ENCODE data around the gene TSC22D4.
"Not testable (repeated sequence)": the region's sequence is repeated elsewhere in the genome, so short reads cannot be mapped to it uniquely, and the experiment has no call there.

Gene TSC22D4

GRCh38 chr7:100464791-100465190 lies 14.2 kb downstream of the TSC22D4 start:
- CTCF ChIA-PET: interaction anchor here (1.4 to 2.6 kb wide), 3 partner anchors 9 to 99 kb away, joined by 8 to 13 read pairs (median 10); no protein-coding TSS in a partner anchor
- no peak for TF ChIP-seq HDGF (IDR thresholded peaks at IDR 0.05; ENCODE audit: borderline replicate concordance)
- no peak for TF ChIP-seq TARDBP (IDR thresholded peaks at IDR 0.05)
- POLR2A ChIA-PET: interaction anchor here (1.4 kb wide), 1 partner anchor 14 kb away, joined by 4 read pairs; the partner anchor contains the start of gene TSC22D4
- no peak for DNase-seq (ENCODE audit: extremely low spot score)

GRCh38 chr7:100464210-100464660 lies 14.8 kb downstream of the TSC22D4 start, which contains the start of gene SPACDR:
SPACDR (minus strand) TSS chr7:100464260; CDS start chr7:100464025, 235 bp downstream.
- no peak for DNase-seq (ENCODE audit: extremely low spot score)
- CTCF ChIA-PET: interaction anchor here (1.2 kb wide), 1 partner anchor 124 kb away, joined by 4 read pairs; no protein-coding TSS in a partner anchor
- TF ChIP-seq L3MBTL2 (conservative IDR thresholded peaks at IDR 0.05): no peak
- no peak for TF ChIP-seq CTBP1 (IDR thresholded peaks at IDR 0.05; ENCODE audit: borderline replicate concordance)
- no peak for TF ChIP-seq HDGF (IDR thresholded peaks at IDR 0.05; ENCODE audit: borderline replicate concordance)
- no peak for TF ChIP-seq BHLHE40 (IDR thresholded peaks at IDR 0.05; ENCODE audit: borderline replicate concordance)
- no peak for TF ChIP-seq PKNOX1 (IDR thresholded peaks at IDR 0.05)
- no peak for TF ChIP-seq LEF1 (IDR thresholded peaks at IDR 0.05; ENCODE audit: borderline replicate concordance)
- no peak for TF ChIP-seq TARDBP (IDR thresholded peaks at IDR 0.05)
- no peak for TF ChIP-seq FOXM1 (IDR thresholded peaks at IDR 0.05; ENCODE audit: borderline replicate concordance)
- TF ChIP-seq ZNF384 (IDR thresholded peaks at IDR 0.05): no peak
- no peak for TF ChIP-seq SP1 (IDR thresholded peaks at IDR 0.05)
- no peak for TF ChIP-seq FOXA1 (IDR thresholded peaks at IDR 0.05)
- no peak for TF ChIP-seq FOXK2 (IDR thresholded peaks at IDR 0.05)
- POLR2A ChIA-PET: interaction anchor here (1.4 kb wide), 1 partner anchor 14 kb away, joined by 4 read pairs; no protein-coding TSS in a partner anchor

GRCh38 chr7:100457033-100457432 lies 22.0 kb downstream of the TSC22D4 start:
- no peak for DNase-seq (ENCODE audit: extremely low spot score)
- ChIA-PET CTCF (interaction anchor here (2.3 kb wide), 1 partner anchor 9 kb away, joined by 13 read pairs; no protein-coding TSS in a partner anchor), POLR2A (no interaction called here)
- TF ChIP-seq ELF4 (IDR thresholded peaks at IDR 0.05) (no peak), CTBP1 (IDR thresholded peaks at IDR 0.05; ENCODE audit: borderline replicate concordance) (no peak), SUZ12 (IDR thresholded peaks at IDR 0.05) (no peak), L3MBTL2 (conservative IDR thresholded peaks at IDR 0.05) (no peak), BHLHE40 (IDR thresholded peaks at IDR 0.05; ENCODE audit: borderline replicate concordance) (no peak), LEF1 (IDR thresholded peaks at IDR 0.05; ENCODE audit: borderline replicate concordance) (no peak), PKNOX1 (IDR thresholded peaks at IDR 0.05) (no peak), FOXA1 (IDR thresholded peaks at IDR 0.05) (no peak), FOXM1 (IDR thresholded peaks at IDR 0.05; ENCODE audit: borderline replicate concordance) (no peak), SP1 (IDR thresholded peaks at IDR 0.05) (no peak), ARNT (IDR thresholded peaks at IDR 0.05) (no peak), NFRKB (IDR thresholded peaks at IDR 0.05) (no peak), HDGF (IDR thresholded peaks at IDR 0.05; ENCODE audit: borderline replicate concordance) (no peak), ZNF384 (IDR thresholded peaks at IDR 0.05) (no peak), FOXK2 (IDR thresholded peaks at IDR 0.05) (no peak), TARDBP (IDR thresholded peaks at IDR 0.05) (no peak)

GRCh38 chr7:100456562-100456961 lies 22.5 kb downstream of the TSC22D4 start:
- ChIA-PET POLR2A (interaction anchor here (2.6 kb wide), 1 partner anchor 27 kb away, joined by 10 read pairs; the partner anchor contains the start of genes MEPCE and ZCWPW1), CTCF (interaction anchor here (2.3 kb wide), 1 partner anchor 9 kb away, joined by 13 read pairs; no protein-coding TSS in a partner anchor)
- TF ChIP-seq FOXA1 (IDR thresholded peaks at IDR 0.05) (no peak), HDGF (IDR thresholded peaks at IDR 0.05; ENCODE audit: borderline replicate concordance) (no peak), FOXM1 (IDR thresholded peaks at IDR 0.05; ENCODE audit: borderline replicate concordance) (no peak), ELF4 (IDR thresholded peaks at IDR 0.05) (no peak), BHLHE40 (IDR thresholded peaks at IDR 0.05; ENCODE audit: borderline replicate concordance) (no peak), TARDBP (IDR thresholded peaks at IDR 0.05) (no peak), CTBP1 (IDR thresholded peaks at IDR 0.05; ENCODE audit: borderline replicate concordance) (no peak), FOXK2 (IDR thresholded peaks at IDR 0.05) (no peak), LEF1 (IDR thresholded peaks at IDR 0.05; ENCODE audit: borderline replicate concordance) (no peak), NFRKB (IDR thresholded peaks at IDR 0.05) (no peak), ARNT (IDR thresholded peaks at IDR 0.05) (no peak), PKNOX1 (IDR thresholded peaks at IDR 0.05) (no peak)
- no peak for DNase-seq (ENCODE audit: extremely low spot score)

- no peak for TF ChIP-seq PKNOX1 (IDR thresholded peaks at IDR 0.05)
- TF ChIP-seq CTBP1 (IDR thresholded peaks at IDR 0.05; ENCODE audit: borderline replicate concordance): no peak
- no peak for TF ChIP-seq FOXA1 (IDR thresholded peaks at IDR 0.05)
- TF ChIP-seq ZNF384 (IDR thresholded peaks at IDR 0.05): no peak
- no peak for TF ChIP-seq L3MBTL2 (conservative IDR thresholded peaks at IDR 0.05)
- TF ChIP-seq SUZ12 (IDR thresholded peaks at IDR 0.05): no peak
- no peak for TF ChIP-seq SP1 (IDR thresholded peaks at IDR 0.05)
- TF ChIP-seq ELF4 (IDR thresholded peaks at IDR 0.05): no peak
- TF ChIP-seq FOXK2 (IDR thresholded peaks at IDR 0.05): no peak
- TF ChIP-seq TARDBP (IDR thresholded peaks at IDR 0.05): no peak
- TF ChIP-seq HDGF (IDR thresholded peaks at IDR 0.05; ENCODE audit: borderline replicate concordance): no peak
- TF ChIP-seq ARNT (IDR thresholded peaks at IDR 0.05): no peak
- no peak for TF ChIP-seq BHLHE40 (IDR thresholded peaks at IDR 0.05; ENCODE audit: borderline replicate concordance)
- no peak for TF ChIP-seq LEF1 (IDR thresholded peaks at IDR 0.05; ENCODE audit: borderline replicate concordance)
Measured at GRCh38 chr7:100455206-100455605, 23.8 kb downstream of the TSC22D4 start.

GRCh38 chr7:100453854-100454253 lies 25.2 kb downstream of the TSC22D4 start:
- POLR2A ChIA-PET: interaction anchor here (0.9 to 1.5 kb wide), 3 partner anchors 17 to 24 kb away, joined by 3 to 8 read pairs (median 4); partner anchors contain the start of gene PPP1R35

More at GRCh38 chr7:100455206-100455605, 23.8 kb downstream of the TSC22D4 start:
- CTCF ChIA-PET: interaction anchor here (0.7 to 2.3 kb wide), 5 partner anchors 11 to 704 kb away, joined by 3 to 13 read pairs (median 4); no protein-coding TSS in a partner anchor
- POLR2A ChIA-PET: interaction anchor here (0.9 to 2.6 kb wide), 4 partner anchors 9 to 251 kb away, joined by 3 to 10 read pairs (median 3); partner anchors contain the start of genes FBXO24, LRCH4, MEPCE and POP7
- DNase-seq (ENCODE audit: extremely low spot score): no peak

More at GRCh38 chr7:100453854-100454253, 25.2 kb downstream of the TSC22D4 start:
- CTCF ChIA-PET: interaction anchor here (0.6 kb wide), 1 partner anchor 123 kb away, joined by 6 read pairs; no protein-coding TSS in a partner anchor
- DNase-seq (ENCODE audit: extremely low spot score): not testable (repeated sequence)
